Measurements from ENCODE around the gene TMEM39A.

DNA sequence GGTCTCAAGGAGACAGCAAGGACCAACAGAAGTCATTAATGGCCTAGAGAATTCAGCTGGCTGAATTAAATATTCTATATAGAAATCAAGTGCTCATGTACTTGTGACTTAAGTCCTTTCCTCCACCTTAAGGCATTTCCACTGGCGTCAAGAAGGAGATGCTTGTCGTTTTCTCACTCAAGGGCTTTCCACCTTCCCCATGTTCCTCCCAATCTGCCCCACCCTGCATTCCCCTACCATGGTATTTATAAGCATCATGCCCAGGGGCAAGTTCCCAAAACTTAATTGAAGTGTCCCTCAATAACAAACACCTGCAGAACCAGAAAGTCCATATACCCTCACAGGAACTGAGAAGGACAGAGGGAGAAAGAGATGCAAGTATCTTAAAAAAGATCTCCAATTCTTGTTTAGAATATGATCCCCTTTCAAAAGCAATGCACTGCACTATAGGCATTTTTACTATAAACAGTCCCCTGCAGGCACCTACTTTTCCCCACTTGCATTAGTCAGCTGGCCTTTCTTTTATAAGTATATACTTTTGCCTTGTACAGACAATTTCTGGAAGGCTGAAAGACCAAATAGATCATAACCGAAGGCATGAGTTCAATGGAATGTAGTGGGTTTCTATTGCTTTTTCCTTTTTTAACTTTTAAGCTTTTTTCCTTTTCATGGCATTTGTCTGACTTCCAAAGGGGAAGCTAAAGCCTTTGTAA is 29.6 kb downstream of the TMEM39A start:
- TF ChIP-seq, protein P1, sequence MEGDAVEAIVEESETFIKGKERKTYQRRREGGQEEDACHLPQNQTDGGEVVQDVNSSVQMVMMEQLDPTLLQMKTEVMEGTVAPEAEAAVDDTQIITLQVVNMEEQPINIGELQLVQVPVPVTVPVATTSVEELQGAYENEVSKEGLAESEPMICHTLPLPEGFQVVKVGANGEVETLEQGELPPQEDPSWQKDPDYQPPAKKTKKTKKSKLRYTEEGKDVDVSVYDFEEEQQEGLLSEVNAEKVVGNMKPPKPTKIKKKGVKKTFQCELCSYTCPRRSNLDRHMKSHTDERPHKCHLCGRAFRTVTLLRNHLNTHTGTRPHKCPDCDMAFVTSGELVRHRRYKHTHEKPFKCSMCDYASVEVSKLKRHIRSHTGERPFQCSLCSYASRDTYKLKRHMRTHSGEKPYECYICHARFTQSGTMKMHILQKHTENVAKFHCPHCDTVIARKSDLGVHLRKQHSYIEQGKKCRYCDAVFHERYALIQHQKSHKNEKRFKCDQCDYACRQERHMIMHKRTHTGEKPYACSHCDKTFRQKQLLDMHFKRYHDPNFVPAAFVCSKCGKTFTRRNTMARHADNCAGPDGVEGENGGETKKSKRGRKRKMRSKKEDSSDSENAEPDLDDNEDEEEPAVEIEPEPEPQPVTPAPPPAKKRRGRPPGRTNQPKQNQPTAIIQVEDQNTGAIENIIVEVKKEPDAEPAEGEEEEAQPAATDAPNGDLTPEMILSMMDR (IDR thresholded peaks at IDR 0.05) = no peak
- no peak for TF ChIP-seq POLR2A (IDR thresholded peaks at IDR 0.05)

Measured in ovary (tissue), 3 donors.